Thyroid gland (tissue), 4 donors: ENCODE measurements around the gene ADCYAP1R1.

ENCODE experiments used
- POLR2A ChIP-seq, 2 donors: fragments of 450-650 bp; IDR thresholded peaks; one replicate each; pipeline ENCODE4 v1.6.1; 2017; ENCODE audit warnings: antibody characterized with exemption in 2 of 2, mild to moderate bottlenecking in 2 of 2, moderate library complexity in 1 of 2
- TF ChIP-seq, protein P1 (sequence below), 6 experiments: fragments of 200-600 bp in 3 of 6; fragments of 450-650 bp in 3 of 6; sonication (generic) in 3 of 6; IDR thresholded peaks; one replicate each; pipeline ENCODE4 v1.5.1; 2016 to 2019; ENCODE audit warnings: antibody characterized with exemption in 6 of 6, mild to moderate bottlenecking in 2 of 6, inconsistent platforms in 1 of 6, moderate library complexity in 1 of 6

- TF ChIP-seq POLR2A (IDR thresholded peaks at IDR 0.05), result no peak
- TF ChIP-seq, protein P1, sequence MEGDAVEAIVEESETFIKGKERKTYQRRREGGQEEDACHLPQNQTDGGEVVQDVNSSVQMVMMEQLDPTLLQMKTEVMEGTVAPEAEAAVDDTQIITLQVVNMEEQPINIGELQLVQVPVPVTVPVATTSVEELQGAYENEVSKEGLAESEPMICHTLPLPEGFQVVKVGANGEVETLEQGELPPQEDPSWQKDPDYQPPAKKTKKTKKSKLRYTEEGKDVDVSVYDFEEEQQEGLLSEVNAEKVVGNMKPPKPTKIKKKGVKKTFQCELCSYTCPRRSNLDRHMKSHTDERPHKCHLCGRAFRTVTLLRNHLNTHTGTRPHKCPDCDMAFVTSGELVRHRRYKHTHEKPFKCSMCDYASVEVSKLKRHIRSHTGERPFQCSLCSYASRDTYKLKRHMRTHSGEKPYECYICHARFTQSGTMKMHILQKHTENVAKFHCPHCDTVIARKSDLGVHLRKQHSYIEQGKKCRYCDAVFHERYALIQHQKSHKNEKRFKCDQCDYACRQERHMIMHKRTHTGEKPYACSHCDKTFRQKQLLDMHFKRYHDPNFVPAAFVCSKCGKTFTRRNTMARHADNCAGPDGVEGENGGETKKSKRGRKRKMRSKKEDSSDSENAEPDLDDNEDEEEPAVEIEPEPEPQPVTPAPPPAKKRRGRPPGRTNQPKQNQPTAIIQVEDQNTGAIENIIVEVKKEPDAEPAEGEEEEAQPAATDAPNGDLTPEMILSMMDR (IDR thresholded peaks at IDR 0.05), result no peak
Measured at GRCh38 chr7:31052841-31053601, 913 bp downstream of the ADCYAP1R1 start.
